ENCODE measurements around the gene VPS26A. TPM values are rescaled to one million over a fixed set of nuclear protein-coding genes. Genes with fewer than 3 reads are reported as not detected.

Gene VPS26A
- total and polyA plus RNA-seq, 12 donors: 15.6 to 65.2 (median 31.5) TPM

DNA sequence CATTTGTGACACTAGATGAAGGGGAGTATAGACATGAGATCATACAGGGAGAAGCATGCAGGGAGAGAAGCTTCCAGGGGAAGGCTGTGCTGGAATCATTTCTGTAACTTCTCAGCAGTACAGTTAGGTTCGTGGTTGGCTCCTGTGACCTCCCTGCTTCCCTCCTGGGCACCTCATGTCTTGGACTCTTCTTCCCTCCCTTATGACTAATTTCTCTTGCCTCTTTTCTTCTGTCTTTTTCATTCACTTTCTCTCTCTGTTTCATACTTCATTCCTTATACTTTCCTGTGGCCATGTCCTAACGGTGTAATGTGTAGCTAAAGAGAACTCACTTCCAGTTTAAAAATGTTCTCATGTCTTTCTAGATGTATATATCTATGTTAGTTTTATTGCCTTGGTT lies 77.1 kb downstream of the VPS26A start:
- Histone ChIP-seq H3K9me3 (replicated peaks in 1 of 3) (no peaks in the 10 kb centered on the region), H3K27ac (no peak overlapping the region), H3K36me3 (replicated peaks in 1 of 2) (peaks cover 0 to 61% of the 10 kb centered on the region in 2 donors), H3K27me3 (no peaks in the 10 kb centered on the region), H3K4me3 (no peak overlapping the region), H3K4me1 (replicated peaks in 1 of 2) (no peaks in the 10 kb centered on the region)
- DNase-seq: no peak
- WGBS, 4 donors: 76 to 88% (median 86%) methylated on average over 2 of the region's 2 CpGs
- TF ChIP-seq, protein P1, sequence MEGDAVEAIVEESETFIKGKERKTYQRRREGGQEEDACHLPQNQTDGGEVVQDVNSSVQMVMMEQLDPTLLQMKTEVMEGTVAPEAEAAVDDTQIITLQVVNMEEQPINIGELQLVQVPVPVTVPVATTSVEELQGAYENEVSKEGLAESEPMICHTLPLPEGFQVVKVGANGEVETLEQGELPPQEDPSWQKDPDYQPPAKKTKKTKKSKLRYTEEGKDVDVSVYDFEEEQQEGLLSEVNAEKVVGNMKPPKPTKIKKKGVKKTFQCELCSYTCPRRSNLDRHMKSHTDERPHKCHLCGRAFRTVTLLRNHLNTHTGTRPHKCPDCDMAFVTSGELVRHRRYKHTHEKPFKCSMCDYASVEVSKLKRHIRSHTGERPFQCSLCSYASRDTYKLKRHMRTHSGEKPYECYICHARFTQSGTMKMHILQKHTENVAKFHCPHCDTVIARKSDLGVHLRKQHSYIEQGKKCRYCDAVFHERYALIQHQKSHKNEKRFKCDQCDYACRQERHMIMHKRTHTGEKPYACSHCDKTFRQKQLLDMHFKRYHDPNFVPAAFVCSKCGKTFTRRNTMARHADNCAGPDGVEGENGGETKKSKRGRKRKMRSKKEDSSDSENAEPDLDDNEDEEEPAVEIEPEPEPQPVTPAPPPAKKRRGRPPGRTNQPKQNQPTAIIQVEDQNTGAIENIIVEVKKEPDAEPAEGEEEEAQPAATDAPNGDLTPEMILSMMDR (IDR thresholded peaks at IDR 0.05): no peak
- no peak for TF ChIP-seq POLR2A (IDR thresholded peaks at IDR 0.05)
- intact Hi-C loops (cut with DNase I): no loop called here

DNA sequence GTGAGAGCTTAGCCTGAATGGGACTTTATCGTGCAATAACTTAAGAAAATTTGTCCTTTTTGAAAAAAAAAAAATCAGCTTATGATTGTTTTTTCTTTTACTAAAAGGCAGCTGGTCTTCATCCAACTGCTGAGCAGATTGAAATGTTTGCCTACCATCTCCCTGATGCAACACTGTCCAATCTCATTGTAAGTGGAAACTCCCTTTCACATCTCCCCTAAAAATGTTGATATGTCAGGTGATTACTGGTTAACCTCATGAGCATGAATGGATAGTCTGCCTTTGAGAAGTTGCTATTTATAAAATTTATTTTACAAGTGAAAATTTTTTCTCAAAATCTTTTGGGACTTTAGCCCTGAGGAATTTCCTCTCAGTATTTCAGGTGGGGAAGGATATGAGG lies 78.4 kb downstream of the VPS26A start:
- Histone ChIP-seq H3K27me3 (no peaks in the 10 kb centered on the region), H3K4me1 (replicated peaks in 1 of 2) (no peaks in the 10 kb centered on the region), H3K4me3 (no peak overlapping the region), H3K9me3 (replicated peaks in 1 of 3) (no peaks in the 10 kb centered on the region), H3K36me3 (replicated peaks in 1 of 2) (peaks cover 0 to 61% of the 10 kb centered on the region in 2 donors), H3K27ac (no peak overlapping the region)
- no peak for DNase-seq
- TF ChIP-seq, protein P1 (IDR thresholded peaks at IDR 0.05): no peak
- TF ChIP-seq POLR2A (IDR thresholded peaks at IDR 0.05): no peak
- intact Hi-C loops (cut with DNase I): no loop called here
- 90 to 95% (median 91%) methylated on average over 1 of the region's 1 CpG for WGBS, 4 donors

DNA sequence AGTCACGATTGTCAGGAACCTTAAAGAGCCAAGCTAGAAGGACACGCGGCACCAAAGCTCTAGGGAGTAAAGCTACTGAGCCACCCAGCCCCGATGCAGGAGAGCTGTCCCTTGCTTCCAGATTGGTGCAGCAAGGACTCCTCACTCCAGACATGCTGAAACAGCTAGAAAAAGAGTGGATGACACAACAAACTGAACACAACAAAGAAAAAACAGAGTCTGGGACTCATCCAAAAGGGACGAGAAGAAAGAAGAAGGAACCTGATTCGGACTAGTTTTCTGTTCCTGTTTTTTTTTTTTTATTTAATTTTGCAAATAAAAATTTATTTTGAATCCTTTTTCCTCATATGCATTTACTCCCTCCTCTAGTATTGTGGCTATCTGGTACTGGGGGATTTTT lies 84.8 kb downstream of the VPS26A start:
- no peak overlapping the region for H3K27ac ChIP-seq
- 84 to 87% (median 85%) methylated on average over 6 of the region's 6 CpGs for WGBS, 4 donors
- no peak for DNase-seq
- no peaks in the 10 kb centered on the region for H3K27me3 ChIP-seq
- intact Hi-C loops (cut with DNase I): no loop called here
- H3K36me3 ChIP-seq (replicated peaks in 1 of 2): peaks cover 0 to 50% of the 10 kb centered on the region in 2 donors
- TF ChIP-seq, protein P1 (IDR thresholded peaks at IDR 0.05): no peak
- TF ChIP-seq POLR2A (IDR thresholded peaks at IDR 0.05): no peak
- H3K4me1 ChIP-seq (replicated peaks in 1 of 2): no peaks in the 10 kb centered on the region
- no peaks in the 10 kb centered on the region for H3K9me3 ChIP-seq (replicated peaks in 1 of 3)
- no peak overlapping the region for H3K4me3 ChIP-seq

DNA sequence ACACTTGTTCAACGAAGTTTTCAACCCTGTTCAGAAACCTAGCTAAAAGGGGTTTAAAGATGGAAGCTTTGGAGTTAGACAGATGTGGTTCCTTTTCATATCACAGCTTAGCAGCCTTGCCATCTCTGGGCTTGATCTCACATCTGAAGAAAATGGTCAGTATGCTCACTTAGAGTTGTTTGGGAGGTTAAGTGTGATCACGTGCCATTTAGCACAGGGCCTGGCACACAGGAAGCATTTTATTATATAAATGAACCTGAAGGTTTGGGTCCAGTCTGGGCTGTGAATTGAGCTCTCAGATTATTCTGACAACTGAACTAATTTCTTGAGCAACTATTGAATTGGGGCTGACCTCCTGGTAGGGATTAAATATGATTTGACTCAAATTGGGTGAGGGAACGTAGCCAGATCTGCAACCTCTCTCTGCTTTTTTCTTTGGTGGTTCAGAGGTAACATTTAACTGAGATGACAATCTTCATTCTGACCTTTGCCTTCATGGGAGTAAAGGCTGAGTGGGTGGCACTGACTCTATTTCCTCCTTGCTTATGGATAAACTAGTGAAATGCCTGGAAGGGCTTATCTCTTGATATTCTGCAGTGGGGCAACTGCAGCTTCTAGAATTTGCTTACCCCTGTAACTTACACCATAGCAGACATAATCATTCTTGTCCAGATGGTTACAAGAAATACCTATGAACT lies 86.0 kb downstream of the VPS26A start:
- H3K36me3 ChIP-seq (replicated peaks in 1 of 2): peaks cover 0 to 39% of the 10 kb centered on the region in 2 donors
- TF ChIP-seq POLR2A (IDR thresholded peaks at IDR 0.05): no peak
- TF ChIP-seq, protein P1 (IDR thresholded peaks at IDR 0.05): no peak
- DNase-seq: no peak
- 69 to 85% (median 78%) methylated on average over 3 of the region's 3 CpGs for WGBS, 4 donors
- no peaks in the 10 kb centered on the region for H3K4me1 ChIP-seq (replicated peaks in 1 of 2)
- no peaks in the 10 kb centered on the region for H3K27me3 ChIP-seq
- H3K9me3 ChIP-seq (replicated peaks in 1 of 3): no peaks in the 10 kb centered on the region
- intact Hi-C loops (cut with DNase I): no loop called here
- H3K27ac ChIP-seq: no peak overlapping the region
- H3K4me3 ChIP-seq: no peak overlapping the region

All from adrenal gland (tissue), 12 donors.